Kidney (tissue), 14 donors: ENCODE results near the gene ANGPTL3. TPM values are rescaled to one million over a fixed set of nuclear protein-coding genes. Genes with fewer than 3 reads are reported as not detected.

Experiments
- DNase-seq, 5 donors: peaks; one replicate each; pipeline ENCODE4 v3.0.0-alpha.2; 2013 to 2020
- FAIRE-seq: peaks from 2 replicates; lab custom pipeline; 2012; peaks lifted over from hg19 to GRCh38; lab: Jason Lieb, UNC
- H3K27ac ChIP-seq, 2 donors: one replicate each; pipeline ENCODE4 v1.7.0; 2013; ENCODE audit warnings: low read depth in 2 of 2, low read length in 2 of 2, inconsistent platforms in 1 of 2
- H3K27me3 ChIP-seq: one replicate; pipeline ENCODE4 v1.7.1; 2013; ENCODE audit warnings: low read length, inconsistent platforms; ENCODE audit not compliant: control insufficient read depth, insufficient read depth
- H3K36me3 ChIP-seq, 3 donors: one replicate each; pipeline versions ENCODE4 v1.7.0 to v1.7.1; 2013; ENCODE audit warnings: low read length in 3 of 3, control low read depth in 1 of 3, inconsistent platforms in 1 of 3; ENCODE audit not compliant: insufficient read depth in 3 of 3, control insufficient read depth in 2 of 3
- H3K4me1 ChIP-seq, 3 donors: one replicate each; pipeline versions ENCODE4 v1.7.0 to v1.7.1; 2013; ENCODE audit warnings: low read length in 3 of 3, inconsistent platforms in 1 of 3, low read depth in 1 of 3; ENCODE audit not compliant: control insufficient read depth in 2 of 3, insufficient read depth in 2 of 3
- H3K4me3 ChIP-seq, 3 donors: one replicate each; pipeline versions ENCODE4 v1.7.0 to v1.8.1; 2013; ENCODE audit warnings: low read length in 3 of 3, control low read depth in 1 of 3, inconsistent platforms in 1 of 3
- H3K9ac ChIP-seq, 3 donors: one replicate each; pipeline versions ENCODE4 v1.7.0 to v1.7.1; 2013; ENCODE audit warnings: low read length in 3 of 3, control low read depth in 1 of 3, inconsistent platforms in 1 of 3
- H3K9me3 ChIP-seq, 3 donors: one replicate each; pipeline versions ENCODE4 v1.7.0 to v1.7.1; 2013; ENCODE audit warnings: low read length in 3 of 3, control low read depth in 1 of 3, inconsistent platforms in 1 of 3; ENCODE audit not compliant: control insufficient read depth in 2 of 3, insufficient read depth in 1 of 3
- intact Hi-C: fragments of 100-400 bp; cut with DNase I; formaldehyde crosslinking; loops from one replicate; pipeline ENCODE4 v1.11.1; 2022
- polyA plus RNA-seq: library from polyadenylated mRNA; stranded (reverse); fragments of 350-450 nt; fragmentation: Illumina TruSeq; extraction: RNeasy Lipid Tissue Mini Kit (QIAGEN cat#74804); gene quantifications from one replicate; pipeline ENCODE4 v1.2.3, GENCODE V29; 2014; ENCODE audit warnings: low read depth, low replicate concordance; ENCODE audit not compliant: insufficient read depth
- total RNA-seq: library from RNA; stranded (reverse); fragmentation: NEBNext Ultra II Directional; extraction: Animal tissue kit (Norgen Biotek cat#: 25700); gene quantifications from one replicate; pipeline ENCODE4 v1.2.1, GENCODE V29; 2021
- TF ChIP-seq, protein P1 (sequence below): IDR thresholded peaks from 3 replicates; pipeline ENCODE4 v1.5.1; 2012; ENCODE audit warnings: mild to moderate bottlenecking, moderate library complexity, borderline replicate concordance; ENCODE audit not compliant: insufficient read depth; ENCODE audit errors: extremely low read depth
- donor health status: control.
- donor health status: control.
- donor health status: control.
- donor health status: control.
- donor health status: control.
- donor health status: DM: yes; HTN: yes; CAD: no.
- donor health status: Normal renal cell carcinoma (clear cell type).

Gene ANGPTL3
- total and polyA plus RNA-seq, 2 donors from 2014 or later, result 0.41 to 19.2 TPM

DNA sequence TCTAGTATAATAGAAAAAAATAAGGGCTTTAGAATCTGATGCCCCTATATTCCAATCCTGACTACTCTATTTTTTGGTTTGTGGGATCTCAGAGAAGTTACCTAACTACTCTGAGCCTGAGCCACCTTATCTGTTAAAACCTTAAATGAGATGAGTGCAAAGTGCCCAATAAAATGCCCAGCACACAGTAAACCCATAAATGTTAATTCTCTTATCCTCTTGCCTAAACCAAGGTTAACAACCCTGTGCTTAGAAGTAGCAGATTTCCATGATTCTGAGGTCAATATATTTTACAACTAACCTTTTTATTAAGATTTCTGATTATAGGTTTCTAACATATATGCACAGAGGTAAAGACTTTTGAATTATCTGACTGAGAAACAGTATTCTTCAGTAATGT, 55.1 kb downstream of the ANGPTL3 start:
- no peak overlapping the region for H3K27ac ChIP-seq
- H3K36me3 ChIP-seq, result peaks cover 0 to 6% (median 0%) of the 10 kb centered on the region in 3 donors
- H3K27me3 ChIP-seq, result no peaks in the 10 kb centered on the region
- no peaks in the 10 kb centered on the region for H3K9me3 ChIP-seq
- DNase-seq, result no peak
- intact Hi-C loops, result no loop called here
- H3K4me1 ChIP-seq, result no peaks in the 10 kb centered on the region
- H3K4me3 ChIP-seq, result no peak overlapping the region
- TF ChIP-seq, protein P1, sequence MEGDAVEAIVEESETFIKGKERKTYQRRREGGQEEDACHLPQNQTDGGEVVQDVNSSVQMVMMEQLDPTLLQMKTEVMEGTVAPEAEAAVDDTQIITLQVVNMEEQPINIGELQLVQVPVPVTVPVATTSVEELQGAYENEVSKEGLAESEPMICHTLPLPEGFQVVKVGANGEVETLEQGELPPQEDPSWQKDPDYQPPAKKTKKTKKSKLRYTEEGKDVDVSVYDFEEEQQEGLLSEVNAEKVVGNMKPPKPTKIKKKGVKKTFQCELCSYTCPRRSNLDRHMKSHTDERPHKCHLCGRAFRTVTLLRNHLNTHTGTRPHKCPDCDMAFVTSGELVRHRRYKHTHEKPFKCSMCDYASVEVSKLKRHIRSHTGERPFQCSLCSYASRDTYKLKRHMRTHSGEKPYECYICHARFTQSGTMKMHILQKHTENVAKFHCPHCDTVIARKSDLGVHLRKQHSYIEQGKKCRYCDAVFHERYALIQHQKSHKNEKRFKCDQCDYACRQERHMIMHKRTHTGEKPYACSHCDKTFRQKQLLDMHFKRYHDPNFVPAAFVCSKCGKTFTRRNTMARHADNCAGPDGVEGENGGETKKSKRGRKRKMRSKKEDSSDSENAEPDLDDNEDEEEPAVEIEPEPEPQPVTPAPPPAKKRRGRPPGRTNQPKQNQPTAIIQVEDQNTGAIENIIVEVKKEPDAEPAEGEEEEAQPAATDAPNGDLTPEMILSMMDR, result no peak
- no peak overlapping the region for H3K9ac ChIP-seq
- FAIRE-seq, result no peak

DNA sequence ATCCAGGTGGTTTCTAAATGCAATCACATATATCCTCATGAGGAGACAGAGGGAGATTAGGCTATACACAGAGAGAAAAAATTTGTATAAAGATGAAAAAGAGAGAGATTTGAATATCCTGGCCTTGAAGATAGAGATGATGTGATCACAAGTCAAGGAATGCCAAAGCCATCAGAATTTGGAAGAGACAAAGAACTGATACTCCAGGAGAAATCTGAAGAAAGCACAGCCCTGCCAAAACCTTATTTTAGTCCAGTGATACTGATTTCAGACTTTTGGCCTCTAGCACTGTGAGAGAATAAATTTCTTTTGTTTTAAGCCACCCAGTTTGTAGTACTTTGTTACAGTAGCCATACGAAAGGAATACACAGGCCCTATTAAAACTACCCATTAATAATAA, 57.4 kb downstream of the ANGPTL3 start:
- no peak for DNase-seq
- H3K9me3 ChIP-seq, result no peaks in the 10 kb centered on the region
- TF ChIP-seq, protein P1, result no peak
- H3K4me3 ChIP-seq, result no peak overlapping the region
- no peak overlapping the region for H3K27ac ChIP-seq
- peaks cover 0 to 4% (median 0%) of the 10 kb centered on the region in 3 donors for H3K36me3 ChIP-seq
- no peak overlapping the region for H3K9ac ChIP-seq
- no peaks in the 10 kb centered on the region for H3K27me3 ChIP-seq
- intact Hi-C loops, result no loop called here
- no peak for FAIRE-seq
- no peaks in the 10 kb centered on the region for H3K4me1 ChIP-seq

Other genes starting within 250 kb of the ANGPTL3 start
- 27.1 TPM for gene USP1, start 160.5 kb upstream of the ANGPTL3 start, total RNA-seq
- gene USP1, start 160.5 kb upstream of the ANGPTL3 start, polyA plus RNA-seq, result 10.0 TPM
- gene DOCK7, start 90.9 kb downstream of the ANGPTL3 start, total RNA-seq, result 34.0 TPM
- gene DOCK7, start 90.9 kb downstream of the ANGPTL3 start, polyA plus RNA-seq, result 11.0 TPM
- 9.5 TPM for gene ATG4C, start 186.6 kb downstream of the ANGPTL3 start, total RNA-seq
- 8.7 TPM for gene ATG4C, start 186.6 kb downstream of the ANGPTL3 start, polyA plus RNA-seq